ENCODE results near the gene HMGCL. TPM values are rescaled to one million over a fixed set of nuclear protein-coding genes. Genes with fewer than 3 reads are reported as not detected.

The HMGCL gene
- total RNA-seq, 2 experiments from 2014 or later = 8.9 to 9.6 TPM

GRCh38 chr1:23777979-23778814 is 47.0 kb downstream of the HMGCL start, which contains the start of gene PITHD1:
PITHD1 (plus strand) TSS chr1:23778418; CDS start chr1:23778516, 98 bp downstream.
- Histone ChIP-seq H3K4me1 (ENCODE audit: insufficient read depth, low read length) (peaks cover 34% of the 10 kb centered on the region), H3K9me3 (ENCODE audit: control insufficient read depth in 1 of 2, insufficient read depth in 1 of 2, low read length in 2 of 2) (no peaks in the 10 kb centered on the region), H3K4me3 (ENCODE audit: low read length) (peak within 1 kb of the TSS; percentile 80), H3K36me3 (ENCODE audit: insufficient read depth, low read length) (peaks cover 18% of the 10 kb centered on the region), H3K27ac (ENCODE audit: low read depth in 1 of 2, low read length in 2 of 2) (peak within 1 kb of the TSS; percentile 81 to 89), H3K27me3 (ENCODE audit: control insufficient read depth in 1 of 2, insufficient read depth in 2 of 2, low read length in 2 of 2) (no peaks in the 10 kb centered on the region)
- H3K4me1 Mint-ChIP-seq (ENCODE audit: low read depth) = peaks cover 46% of the 10 kb centered on the region
- no peaks in the 10 kb centered on the region for H3K9me3 Mint-ChIP-seq
- intact Hi-C loops (cut with DNase I, micrococcal nuclease) = loop anchor here (1.0 to 5.0 kb wide), 3 partner anchors 13 to 36 kb away; partner anchors contain the start of genes ELOA (in 1 of the 2), GALE (in 1 of the 2) and LYPLA2 (in 1 of the 2)
- H3K36me3 Mint-ChIP-seq (ENCODE audit: low read depth) = peaks cover 31% of the 10 kb centered on the region
- ATAC-seq (ENCODE audit: poor library complexity) (peak; percentile 80), DNase-seq (peak; percentile 58 to 94 (median 78))
- peak within 1 kb of the TSS; percentile 98 for H3K27ac Mint-ChIP-seq
- CTCF ChIA-PET = interaction anchor here (0.7 to 1.5 kb wide), 2 partner anchors 33 to 87 kb away, joined by 3 to 5 read pairs; no protein-coding TSS in a partner anchor
- TF ChIP-seq CTCF (IDR thresholded peaks at IDR 0.05) = no peak
- H3K4me3 Mint-ChIP-seq = peak within 1 kb of the TSS; percentile 92
- H3K27me3 Mint-ChIP-seq = no peaks in the 10 kb centered on the region
- POLR2A ChIA-PET = interaction anchor here (0.6 to 3.4 kb wide), 14 partner anchors 13 to 434 kb away, joined by 3 to 28 read pairs (median 4); partner anchors contain the start of genes ELOA, GALE, HMGCL and HNRNPR

GRCh38 chr1:23776217-23776616 is 49.0 kb downstream of the HMGCL start:
- Histone ChIP-seq H3K27ac (ENCODE audit: low read depth in 1 of 2, low read length in 2 of 2) (no peak overlapping the region), H3K27me3 (ENCODE audit: control insufficient read depth in 1 of 2, insufficient read depth in 2 of 2, low read length in 2 of 2) (no peaks in the 10 kb centered on the region), H3K4me3 (ENCODE audit: low read length) (no peak overlapping the region), H3K36me3 (ENCODE audit: insufficient read depth, low read length) (peaks cover 10% of the 10 kb centered on the region), H3K4me1 (ENCODE audit: insufficient read depth, low read length) (peaks cover 36% of the 10 kb centered on the region), H3K9me3 (ENCODE audit: control insufficient read depth in 1 of 2, insufficient read depth in 1 of 2, low read length in 2 of 2) (no peaks in the 10 kb centered on the region)
- Mint-ChIP-seq H3K4me3 (peak overlapping the region; percentile 38), H3K4me1 (ENCODE audit: low read depth) (peaks cover 47% of the 10 kb centered on the region), H3K27ac (peak overlapping the region; percentile 98), H3K9me3 (no peaks in the 10 kb centered on the region), H3K27me3 (no peaks in the 10 kb centered on the region), H3K36me3 (ENCODE audit: low read depth) (peaks cover 29% of the 10 kb centered on the region)
- no peak for TF ChIP-seq CTCF (IDR thresholded peaks at IDR 0.05)
- DNase-seq = no peak
- ChIA-PET CTCF (interaction anchor here (1.2 kb wide), 1 partner anchor 34 kb away, joined by 4 read pairs; no protein-coding TSS in a partner anchor), POLR2A (interaction anchor here (1.0 kb wide), 1 partner anchor 15 kb away, joined by 3 read pairs; no protein-coding TSS in a partner anchor)
- intact Hi-C loops (cut with DNase I, micrococcal nuclease) = loop anchor here in 1 of 2 experiments (5.0 kb wide), 1 partner anchor 34 kb away; the partner anchor contains the start of gene ELOA
- ATAC-seq (ENCODE audit: poor library complexity) = no peak

GRCh38 chr1:23774174-23774880 is 50.9 kb downstream of the HMGCL start:
- H3K4me3 ChIP-seq (ENCODE audit: low read length) = no peak overlapping the region
- H3K27ac ChIP-seq (ENCODE audit: low read depth in 1 of 2, low read length in 2 of 2) = no peak overlapping the region
- TF ChIP-seq CTCF (IDR thresholded peaks at IDR 0.05) = no peak
- Mint-ChIP-seq H3K9me3 (no peaks in the 10 kb centered on the region), H3K4me1 (ENCODE audit: low read depth) (peaks cover 36% of the 10 kb centered on the region), H3K27ac (no peak overlapping the region), H3K27me3 (no peaks in the 10 kb centered on the region), H3K4me3 (no peak overlapping the region), H3K36me3 (ENCODE audit: low read depth) (peaks cover 22% of the 10 kb centered on the region)
- CTCF ChIA-PET = no interaction called here
- DNase-seq (no peak), ATAC-seq (ENCODE audit: poor library complexity) (no peak)
- H3K9me3 ChIP-seq (ENCODE audit: control insufficient read depth in 1 of 2, insufficient read depth in 1 of 2, low read length in 2 of 2) = no peaks in the 10 kb centered on the region
- H3K27me3 ChIP-seq (ENCODE audit: control insufficient read depth in 1 of 2, insufficient read depth in 2 of 2, low read length in 2 of 2) = no peaks in the 10 kb centered on the region
- intact Hi-C loops (cut with DNase I, micrococcal nuclease) = no loop called here
- H3K36me3 ChIP-seq (ENCODE audit: insufficient read depth, low read length) = no peaks in the 10 kb centered on the region
- peaks cover 22% of the 10 kb centered on the region for H3K4me1 ChIP-seq (ENCODE audit: insufficient read depth, low read length)
- POLR2A ChIA-PET = interaction anchor here (0.8 kb wide), 1 partner anchor 16 kb away, joined by 3 read pairs; no protein-coding TSS in a partner anchor

Data from CD4-positive, alpha-beta T cell (primary cell).